K562 (cell line): ENCODE results near the gene LUZP1. TPM values are rescaled to one million over a fixed set of nuclear protein-coding genes. Genes with fewer than 3 reads are reported as not detected.

ENCODE experiments used
- ATAC-seq: fragments of 200-7000 bp; cut with Tn5 transposase; 3 replicates; pipeline ENCODE4 v1.9.1; 2020; ENCODE audit warnings: moderate library complexity
- BruUV-seq: library from RNA; stranded (reverse); fragments of 400-500 nt; replicated peaks from 2 replicates; lab custom pipeline; 2021; lab: Mats Ljungman, UMichigan
- CTCF ChIA-PET: fragments of 300-600 bp; formaldehyde crosslinking; extraction: SDS; loops from one replicate; lab custom pipeline; 2021; ENCODE audit warnings: low intra/inter-chr PET ratio; lab: Yijun Ruan, JAX
- POLR2A ChIA-PET: fragments of 300-600, 350-650 bp; sonication (Branson Sonifier 250); formaldehyde crosslinking; extraction: SDS; loops from one replicate; lab custom pipeline; 2021; ENCODE audit warnings: antibody characterized with exemption, inconsistent platforms; lab: Yijun Ruan, JAX
- DNase-seq, 4 experiments: peaks; one replicate each; pipeline versions ENCODE4 v3.0.0 to v3.0.0-alpha.2; 2011 to 2018; ENCODE audit warnings: low spot score in 3 of 4, mixed read lengths in 3 of 4; ENCODE audit errors: extremely low read depth in 1 of 4
- FAIRE-seq: peaks from 2 replicates; lab custom pipeline; 2011; peaks lifted over from hg19 to GRCh38; lab: Jason Lieb, UNC
- H2AFZ ChIP-seq: 2 replicates; pipeline ENCODE4 v1.6.0; 2011; ENCODE audit warnings: low read depth, low read length, control low read depth, inconsistent platforms
- H3K27ac ChIP-seq: fragments of 200-600 bp; 3 replicates; pipeline ENCODE4 v1.8.0; 2011; ENCODE audit warnings: low read depth, mild to moderate bottlenecking, control low read depth, inconsistent platforms, low read length, moderate library complexity, mixed read lengths; ENCODE audit errors: extremely low read depth
- H3K27me3 ChIP-seq, 2 experiments: fragments of 300-600 bp in 1 of 2; 2 replicates in 1 of 2; 3 replicates in 1 of 2; pipeline versions ENCODE4 v1.6.0 to v1.8.0; 2011; ENCODE audit warnings: inconsistent platforms in 2 of 2, low read length in 2 of 2, mild to moderate bottlenecking in 1 of 2, mixed read lengths in 1 of 2, moderate library complexity in 1 of 2; ENCODE audit not compliant: control insufficient read depth in 2 of 2, insufficient read depth in 2 of 2
- H3K36me3 ChIP-seq: fragments of 300-600 bp; 3 replicates; pipeline ENCODE4 v1.8.0; 2011; ENCODE audit warnings: mild to moderate bottlenecking, low read length, inconsistent platforms; ENCODE audit not compliant: control insufficient read depth, insufficient read depth
- H3K4me1 ChIP-seq, 2 experiments: fragments of 200-600 bp in 1 of 2; replicated peaks in 1 of 2; 2 replicates in 1 of 2; 3 replicates in 1 of 2; pipeline versions ENCODE4 v1.5.1 to v1.8.0; 2011; ENCODE audit warnings: inconsistent platforms in 2 of 2, low read length in 2 of 2, mild to moderate bottlenecking in 1 of 2, mixed read lengths in 1 of 2, moderate library complexity in 1 of 2; ENCODE audit not compliant: control insufficient read depth in 2 of 2, insufficient read depth in 2 of 2
- H3K4me2 ChIP-seq: 2 replicates; pipeline ENCODE4 v1.6.1; 2011; ENCODE audit warnings: low read length, control low read depth, inconsistent platforms, mixed read lengths; ENCODE audit not compliant: insufficient read depth
- H3K4me3 ChIP-seq: fragments of 200-600 bp; sonication (generic), shearing (Covaris generic); 2 replicates; pipeline ENCODE4 v1.5.1; 2016; ENCODE audit warnings: control low read depth, inconsistent platforms
- H3K79me2 ChIP-seq: fragments of 200-600 bp; 3 replicates; pipeline ENCODE4 v1.8.0; 2011; ENCODE audit warnings: low read length, inconsistent platforms; ENCODE audit not compliant: control insufficient read depth, insufficient read depth
- H3K9ac ChIP-seq, 2 experiments: 2 replicates each; pipeline versions ENCODE4 v1.6.0 to v1.6.1; 2011; ENCODE audit warnings: low read depth in 2 of 2, low read length in 2 of 2, control low read depth in 1 of 2, inconsistent platforms in 1 of 2, mild to moderate bottlenecking in 1 of 2, mixed read lengths in 1 of 2; ENCODE audit not compliant: insufficient read depth in 1 of 2
- H3K9me1 ChIP-seq: one replicate; pipeline ENCODE4 v1.6.0; 2011; ENCODE audit warnings: inconsistent platforms, mild to moderate bottlenecking, low read length, moderate library complexity; ENCODE audit not compliant: control insufficient read depth, insufficient read depth
- H3K9me3 ChIP-seq: replicated peaks from 2 replicates; pipeline ENCODE4 v1.5.1; 2011; ENCODE audit warnings: low read depth, low read length, inconsistent platforms; ENCODE audit not compliant: control insufficient read depth, insufficient read depth
- H4K20me1 ChIP-seq: replicated peaks from 2 replicates; pipeline ENCODE4 v1.6.1; 2011; ENCODE audit warnings: low read length, inconsistent platforms, mixed read lengths; ENCODE audit not compliant: control insufficient read depth, insufficient read depth
- ATF7 ChIP-seq: fragments of 450-650 bp; IDR thresholded peaks from 2 replicates; pipeline ENCODE4 v1.7.1; 2014; ENCODE audit warnings: mild to moderate bottlenecking, moderate library complexity
- BCOR ChIP-seq: fragments of 450-650 bp; IDR thresholded peaks from 2 replicates; pipeline ENCODE4 v1.6.1; 2016
- IRF2 ChIP-seq: sonication (generic); formaldehyde crosslinking; IDR thresholded peaks from 2 replicates; pipeline ENCODE4 v1.8.1; 2022; ENCODE audit warnings: mild to moderate bottlenecking, missing genetic modification reagents
- KDM1A ChIP-seq, 2 experiments: fragments of 450-650 bp; IDR thresholded peaks; 2 replicates each; pipeline ENCODE4 v1.6.1; 2016; ENCODE audit warnings: mild to moderate bottlenecking in 2 of 2
- KLF1 ChIP-seq: fragments of 450-650 bp; IDR thresholded peaks from 2 replicates; pipeline ENCODE4 v1.6.1; 2016; ENCODE audit warnings: missing genetic modification characterization, missing compliant biosample characterization
- MLX ChIP-seq, 2 experiments: fragments of 450-650 bp in 1 of 2; sonication (generic) in 1 of 2; formaldehyde crosslinking; conservative IDR thresholded peaks; 2 replicates each; pipeline versions ENCODE4 v1.4.0 to v1.8.1; 2020 to 2022; ENCODE audit warnings: mild to moderate bottlenecking in 1 of 2, missing genetic modification reagents in 1 of 2
- MTA1 ChIP-seq: fragments of 450-650 bp; IDR thresholded peaks from 2 replicates; pipeline ENCODE4 v1.6.1; 2017; ENCODE audit warnings: borderline replicate concordance
- MYNN ChIP-seq, 2 experiments: sonication (generic); formaldehyde crosslinking in 1 of 2; IDR thresholded peaks; 2 replicates each; pipeline versions ENCODE4 v1.5.0 to v1.6.1; 2016 to 2020; ENCODE audit warnings: antibody characterized with exemption in 1 of 2, missing genetic modification reagents in 1 of 2
- NCOA2 ChIP-seq, 2 experiments: fragments of 450-650 bp; IDR thresholded peaks; 2 replicates each; pipeline ENCODE4 v1.6.1; 2018; ENCODE audit warnings: mild to moderate bottlenecking in 2 of 2, moderate library complexity in 1 of 2; ENCODE audit not compliant: partially characterized antibody in 2 of 2
- TCF15 ChIP-seq: fragments of 250-450 bp; sonication (Bioruptor Pico); IDR thresholded peaks from 2 replicates; pipeline ENCODE4 v1.8.0; 2022; ENCODE audit warnings: moderate library complexity, mild to moderate bottlenecking, inconsistent platforms
- TRIM25 ChIP-seq: fragments of 450-650 bp; IDR thresholded peaks from 2 replicates; pipeline ENCODE4 v1.7.0; 2016; ENCODE audit warnings: borderline replicate concordance
- ZBTB5 ChIP-seq: fragments of 450-650 bp; IDR thresholded peaks from 2 replicates; pipeline ENCODE4 v1.6.1; 2017; ENCODE audit warnings: antibody characterized with exemption
- ZNF121 ChIP-seq: sonication (generic); formaldehyde crosslinking; conservative IDR thresholded peaks from 2 replicates; pipeline ENCODE4 v1.8.0; 2022; ENCODE audit warnings: missing genetic modification reagents
- ZNF134 ChIP-seq: fragments of 250-450 bp; sonication (Bioruptor Pico); conservative IDR thresholded peaks from 2 replicates; pipeline ENCODE4 v1.4.0; 2020
- ZNF436 ChIP-seq: fragments of 250-450, 450-650 bp; sonication (Bioruptor Pico); formaldehyde crosslinking; IDR thresholded peaks from 2 replicates; pipeline ENCODE4 v1.7.0; 2020; ENCODE audit warnings: mild to moderate bottlenecking
- WGBS: fragments of 100-300 bp; shearing (Covaris generic); methylation state at CpG from one replicate; pipeline ENCODE4 v1.1.6; 2016; ENCODE audit warnings: low coverage, mixed read lengths; ENCODE audit not compliant: insufficient coverage; ENCODE audit errors: missing lambda C conversion rate; 5-methylcytosine and 5-hydroxymethylcytosine counted together
- in situ Hi-C: fragments of 300-500 bp; cut with MboI; formaldehyde crosslinking; loops from 4 replicates; pipeline ENCODE4 v1.15.0; 2018; ENCODE audit warnings: inconsistent platforms, mixed read lengths
- intact Hi-C: fragments of 100-400 bp; cut with micrococcal nuclease; formaldehyde crosslinking; loops from 2 replicates; pipeline ENCODE4 v1.14.2; 2022
- polyA plus RNA-seq, 8 experiments: library from polyadenylated mRNA; depleted of rRNA in 4 of 8; stranded (reverse) in 5 of 8; unstranded in 3 of 8; fragments of >200 nt; fragmentation: Nextera tagmentation in 2 of 8; fragmentation: Illumina TruSeq in 1 of 8; extraction: Ambion mirVana in 2 of 8; extraction: Trizol in 1 of 8; gene quantifications; 2 replicates each; pipeline versions ENCODE4 v1.2.1 to v1.2.3, GENCODE V29; 2011 to 2014; ENCODE audit warnings: inconsistent platforms in 1 of 8, missing spikeins in 1 of 8
- total RNA-seq, 7 experiments: library from RNA; depleted of rRNA in 6 of 7; stranded (reverse); fragments of >200 nt in 6 of 7; fragmentation: Illumina TruSeq in 2 of 7; extraction: Trizol in 2 of 7; gene quantifications; 2 replicates each; pipeline versions ENCODE4 v1.2.1 to v1.2.3, GENCODE V29; 2011 to 2021; ENCODE audit warnings: low replicate concordance in 1 of 7

Gene LUZP1
- total and polyA plus RNA-seq, 9 of the 15 experiments (the other 6 are each of a cell fraction or from before 2014, with no cell fraction given) = 6.5 to 19.1 (median 12.4) TPM

- TF ChIP-seq MTA1 (0 out of 2 replicates have a peak, but pooled peaks have one; percentile 7), TRIM25 (no peak), ATF7 (no peak)
These were observed 46.5 kb downstream of the LUZP1 start (continued) for GRCh38 chr1:23122023-23122748.

GRCh38 chr1:23120383-23120782 is 48.3 kb downstream of the LUZP1 start:
- H4K20me1 ChIP-seq = no peaks in the 10 kb centered on the region
- ATAC-seq (peak; percentile 18), FAIRE-seq (no peak), DNase-seq (no peak)
- no peaks in the 10 kb centered on the region for H3K9me3 ChIP-seq
- no peaks in the 10 kb centered on the region for H3K9me1 ChIP-seq
- peaks cover 26 to 46% of the 10 kb centered on the region in 2 experiments for H3K4me1 ChIP-seq
- H3K4me2 ChIP-seq = peak overlapping the region; percentile 87; the same call in 1 of the 2 replicates
- H3K9ac ChIP-seq = peak overlapping the region in 1 of 2 experiments; percentile 86; a peak in 2 of 4 replicates
- intact Hi-C loops (no loop called here), in situ Hi-C loops (no loop called here)
- H3K27ac ChIP-seq = peak overlapping the region; percentile 87; the same call in 2 of the 3 replicates
- peaks cover 68% of the 10 kb centered on the region for H3K79me2 ChIP-seq
- no TSS peak for BruUV-seq
- peak overlapping the region; percentile 84; the same call in 1 of the 2 replicates for H2AFZ ChIP-seq
- WGBS = 81% methylated on average over 3 of the region's 3 CpGs
- no peaks in the 10 kb centered on the region for H3K36me3 ChIP-seq
- H3K4me3 ChIP-seq = no peak overlapping the region
- 0 out of 4 replicates have a peak, but pooled peaks of 1 of the 2 experiments have one; percentile 28 for TF ChIP-seq KDM1A (IDR thresholded peaks at IDR 0.05)
- no peak for TF ChIP-seq MYNN (IDR thresholded peaks at IDR 0.05)
- TF ChIP-seq MYNN (CRISPR knock-in tag; IDR thresholded peaks at IDR 0.05) = no peak
- TF ChIP-seq BCOR = peak; percentile 14; the same call in 1 of the 2 replicates
- no peak for TF ChIP-seq IRF2 (CRISPR knock-in tag)
- TF ChIP-seq ZBTB5 = no peak
- no peak for TF ChIP-seq ZNF436 (CRISPR knock-in tag)
- peak in 1 of 2 experiments; percentile 20 for TF ChIP-seq NCOA2 (IDR thresholded peaks at IDR 0.05; ENCODE audit: partially characterized antibody in 2 of 2)
- peak; percentile 83 for TF ChIP-seq ZNF121 (CRISPR knock-in tag)
- TF ChIP-seq KLF1 (tag) = no peak
- TF ChIP-seq ZNF134 = no peak
- no peak for TF ChIP-seq TCF15
- no peak for TF ChIP-seq MLX (CRISPR knock-in tag; conservative IDR thresholded peaks at IDR 0.05)
- H3K27me3 ChIP-seq = no peaks in the 10 kb centered on the region
- ChIA-PET POLR2A (interaction anchor here (0.9 to 5.2 kb wide), 8 partner anchors 12 to 74 kb away, joined by 3 to 25 read pairs (median 4); no protein-coding TSS in a partner anchor), CTCF (no interaction called here)
